Spinal cord (tissue), 10 donors: ENCODE measurements around the gene ADGRG7. TPM values are rescaled to one million over a fixed set of nuclear protein-coding genes. Genes with fewer than 3 reads are reported as not detected.

Source experiments
- DNase-seq, 6 donors: peaks; one replicate each; pipeline versions ENCODE4 v3.0.0 to v3.0.0-alpha.2; 2013 to 2015; ENCODE audit warnings: low spot score in 6 of 6, low read depth in 4 of 6
- H3K27ac ChIP-seq: one replicate; pipeline ENCODE4 v1.5.1; 2013; ENCODE audit warnings: low read depth, low read length, control low read depth
- H3K27me3 ChIP-seq: one replicate; pipeline ENCODE4 v1.6.1; 2013; ENCODE audit warnings: low read length; ENCODE audit not compliant: control insufficient read depth, insufficient read depth
- H3K36me3 ChIP-seq: one replicate; pipeline ENCODE4 v1.6.1; 2013; ENCODE audit warnings: low read length; ENCODE audit not compliant: control insufficient read depth, insufficient read depth
- H3K4me1 ChIP-seq: one replicate; pipeline ENCODE4 v1.6.1; 2013; ENCODE audit warnings: low read length; ENCODE audit not compliant: control insufficient read depth, insufficient read depth
- H3K4me3 ChIP-seq: one replicate; pipeline ENCODE4 v1.5.1; 2013; ENCODE audit warnings: low read depth, low read length, control low read depth
- H3K9me3 ChIP-seq: one replicate; pipeline ENCODE4 v1.6.1; 2013; ENCODE audit warnings: low read length; ENCODE audit not compliant: control insufficient read depth, insufficient read depth
- WGBS: methylation state at CpG from one replicate; pipeline ENCODE4 v1.1.5; 2013; ENCODE audit warnings: missing lambda C conversion rate; ENCODE audit not compliant: insufficient coverage; 5-methylcytosine and 5-hydroxymethylcytosine counted together
- polyA plus RNA-seq, 2 donors: library from polyadenylated mRNA; unstranded; fragments of 120-200 nt; gene quantifications; one replicate each; pipeline ENCODE4 v1.2.1, GENCODE V29; 2013; ENCODE audit not compliant: insufficient read length in 2 of 2
- total RNA-seq, 2 donors: library from RNA; depleted of rRNA in 1 of 2; stranded (reverse); fragments of 120-200 nt in 1 of 2; fragments of >200 nt in 1 of 2; gene quantifications; one replicate each; pipeline versions ENCODE4 v1.2.3 to v1.2.4, GENCODE V29; 2013 to 2014
- donor health status: healthy.

The ADGRG7 gene
- total and polyA plus RNA-seq, 4 donors = not detected

- H3K36me3 ChIP-seq = no peaks in the 10 kb centered on the region
- no peaks in the 10 kb centered on the region for H3K9me3 ChIP-seq
- WGBS = 45% methylated on average over 2 of the region's 2 CpGs
- H3K4me3 ChIP-seq = no peak overlapping the region
- H3K4me1 ChIP-seq = no peaks in the 10 kb centered on the region
- no peak overlapping the region for H3K27ac ChIP-seq
- H3K27me3 ChIP-seq = no peaks in the 10 kb centered on the region
- DNase-seq = no peak
Observed at GRCh38 chr3:100695696-100696095, 86.3 kb downstream of the ADGRG7 start.

DNA sequence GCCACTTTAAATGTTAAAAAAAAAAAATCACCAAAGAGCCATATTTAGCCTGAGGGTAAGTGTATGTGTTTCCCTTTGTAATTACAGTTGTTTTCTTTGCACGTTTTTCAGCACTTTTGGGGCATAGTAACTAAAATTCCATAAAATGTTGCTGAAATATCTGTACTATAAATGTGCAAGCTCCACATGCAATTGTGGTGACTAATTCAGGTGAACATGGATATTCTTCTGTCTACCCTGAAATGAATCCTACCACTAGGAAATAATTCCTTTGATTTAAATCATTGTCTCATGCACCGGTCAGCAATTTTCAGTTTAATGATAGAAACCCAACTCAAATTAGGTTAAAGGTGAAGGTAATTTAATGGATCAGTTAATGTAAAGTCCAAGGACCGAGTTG, 86.8 kb downstream of the ADGRG7 start:
- no peak overlapping the region for H3K4me3 ChIP-seq
- DNase-seq = no peak
- no peaks in the 10 kb centered on the region for H3K27me3 ChIP-seq
- no peak overlapping the region for H3K27ac ChIP-seq
- no peaks in the 10 kb centered on the region for H3K36me3 ChIP-seq
- H3K4me1 ChIP-seq = no peaks in the 10 kb centered on the region
- no CpG with 5 or more reads among the region's 3 CpGs for WGBS
- H3K9me3 ChIP-seq = no peaks in the 10 kb centered on the region

GRCh38 chr3:100697172-100697571, 87.8 kb downstream of the ADGRG7 start:
- no peaks in the 10 kb centered on the region for H3K27me3 ChIP-seq
- no peaks in the 10 kb centered on the region for H3K36me3 ChIP-seq
- no peak overlapping the region for H3K4me3 ChIP-seq
- H3K9me3 ChIP-seq = no peaks in the 10 kb centered on the region
- no peak overlapping the region for H3K27ac ChIP-seq
- no peaks in the 10 kb centered on the region for H3K4me1 ChIP-seq
- DNase-seq = no peak
- 100% methylated on average over 2 of the region's 7 CpGs for WGBS

DNA sequence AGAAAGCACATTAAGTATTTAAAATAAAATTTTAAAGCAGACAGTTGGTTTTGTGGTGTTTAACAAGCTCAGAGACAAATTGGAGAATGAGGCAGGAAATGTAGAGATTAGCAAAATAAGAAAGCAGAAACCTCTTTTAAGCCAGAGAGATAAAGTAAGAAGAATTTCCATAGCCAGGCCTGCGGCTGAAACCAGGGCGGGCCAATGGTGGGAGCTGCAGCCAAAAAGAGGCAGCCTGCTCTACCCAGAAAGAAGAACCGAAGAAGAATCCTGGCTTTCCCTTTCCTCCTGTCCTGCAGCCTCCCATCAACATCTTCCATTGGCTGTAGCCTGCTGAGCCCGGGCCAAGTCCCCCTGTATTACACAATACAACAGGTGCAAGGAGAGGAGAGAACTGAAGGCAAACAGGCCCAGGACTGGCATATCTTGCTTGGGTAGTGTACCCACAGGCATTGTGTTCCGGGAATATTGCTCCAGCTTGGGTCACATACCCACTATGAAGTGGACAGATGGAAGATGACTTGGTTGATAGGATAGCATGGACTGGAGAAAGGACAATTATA, 88.4 kb downstream of the ADGRG7 start:
- H3K36me3 ChIP-seq = no peaks in the 10 kb centered on the region
- no peaks in the 10 kb centered on the region for H3K4me1 ChIP-seq
- no peak overlapping the region for H3K27ac ChIP-seq
- H3K4me3 ChIP-seq = no peak overlapping the region
- H3K9me3 ChIP-seq = no peaks in the 10 kb centered on the region
- H3K27me3 ChIP-seq = no peaks in the 10 kb centered on the region
- no peak for DNase-seq
- WGBS = 95% methylated on average over 3 of the region's 5 CpGs

- Histone ChIP-seq H3K9me3 (no peaks in the 10 kb centered on the region), H3K4me3 (no peak overlapping the region), H3K4me1 (no peaks in the 10 kb centered on the region), H3K27ac (no peak overlapping the region), H3K27me3 (peaks cover under 1% of the 10 kb centered on the region), H3K36me3 (no peaks in the 10 kb centered on the region)
- whole genome bisulfite sequencing = 100% methylated on average over 1 of the region's 3 CpGs
- no peak for DNase-seq
Observed at GRCh38 chr3:100698736-100699135, 89.3 kb downstream of the ADGRG7 start.

DNA sequence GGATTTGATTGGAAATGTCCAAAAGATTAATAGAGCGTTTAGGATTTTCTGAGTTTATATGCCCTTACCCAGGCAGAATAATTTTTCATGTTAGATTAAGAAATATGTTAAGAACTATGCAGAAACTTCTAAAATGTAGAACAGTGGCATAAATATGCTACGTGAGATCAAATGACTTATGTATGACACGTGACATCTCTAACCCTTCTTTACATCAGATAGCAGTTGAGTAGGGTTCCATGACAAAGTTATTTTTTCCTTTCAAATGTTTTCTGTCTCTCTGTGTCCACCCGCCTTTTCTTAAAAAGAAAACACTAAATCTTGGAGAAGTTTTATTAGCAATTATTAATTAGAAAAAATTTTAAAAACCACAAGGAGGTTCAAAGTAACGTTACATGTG, 91.3 kb downstream of the ADGRG7 start:
- H3K9me3 ChIP-seq = no peaks in the 10 kb centered on the region
- no peak overlapping the region for H3K27ac ChIP-seq
- H3K36me3 ChIP-seq = no peaks in the 10 kb centered on the region
- H3K4me3 ChIP-seq = no peak overlapping the region
- no peak for DNase-seq
- H3K27me3 ChIP-seq = peaks cover 5% of the 10 kb centered on the region
- H3K4me1 ChIP-seq = no peaks in the 10 kb centered on the region
- no CpG with 5 or more reads among the region's 5 CpGs for WGBS

GRCh38 chr3:100702082-100702979, 92.9 kb downstream of the ADGRG7 start:
- no peak for DNase-seq
- H3K36me3 ChIP-seq = no peaks in the 10 kb centered on the region
- WGBS = 100% methylated on average over 1 of the region's 4 CpGs
- peaks cover 19% of the 10 kb centered on the region for H3K27me3 ChIP-seq
- no peaks in the 10 kb centered on the region for H3K4me1 ChIP-seq
- no peak overlapping the region for H3K27ac ChIP-seq
- no peaks in the 10 kb centered on the region for H3K9me3 ChIP-seq
- H3K4me3 ChIP-seq = no peak overlapping the region

GRCh38 chr3:100702980-100703345, 93.6 kb downstream of the ADGRG7 start:
- no peak for DNase-seq
- no peaks in the 10 kb centered on the region for H3K4me1 ChIP-seq
- H3K27me3 ChIP-seq = peaks cover 22% of the 10 kb centered on the region
- no peak overlapping the region for H3K4me3 ChIP-seq
- 100% methylated on average over 1 of the region's 5 CpGs for WGBS
- H3K9me3 ChIP-seq = no peaks in the 10 kb centered on the region
- no peaks in the 10 kb centered on the region for H3K36me3 ChIP-seq
- H3K27ac ChIP-seq = no peak overlapping the region

DNA sequence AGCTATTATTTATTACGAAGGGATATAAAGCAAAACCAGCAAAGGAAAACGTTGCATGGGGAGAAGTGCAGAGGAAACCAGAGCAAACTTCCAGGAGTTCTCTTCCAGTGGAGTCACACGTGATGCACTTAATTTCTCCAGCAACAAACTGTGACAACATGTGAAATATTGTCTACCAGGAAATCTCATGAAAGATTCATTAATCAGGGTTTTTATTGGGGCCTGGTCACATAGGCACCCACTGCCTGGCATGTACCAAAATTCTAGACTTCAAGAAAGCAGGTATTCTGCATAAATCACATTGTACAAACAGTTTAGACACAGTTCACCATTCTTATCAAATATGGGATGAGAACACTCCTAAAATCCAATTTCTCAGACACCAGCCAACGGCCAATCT, 94.5 kb downstream of the ADGRG7 start:
- H3K36me3 ChIP-seq = no peaks in the 10 kb centered on the region
- H3K4me1 ChIP-seq = no peaks in the 10 kb centered on the region
- no peak overlapping the region for H3K4me3 ChIP-seq
- WGBS = 33% methylated on average over 1 of the region's 4 CpGs
- H3K27me3 ChIP-seq = peaks cover 22% of the 10 kb centered on the region
- H3K27ac ChIP-seq = no peak overlapping the region
- no peak for DNase-seq
- no peaks in the 10 kb centered on the region for H3K9me3 ChIP-seq

DNA sequence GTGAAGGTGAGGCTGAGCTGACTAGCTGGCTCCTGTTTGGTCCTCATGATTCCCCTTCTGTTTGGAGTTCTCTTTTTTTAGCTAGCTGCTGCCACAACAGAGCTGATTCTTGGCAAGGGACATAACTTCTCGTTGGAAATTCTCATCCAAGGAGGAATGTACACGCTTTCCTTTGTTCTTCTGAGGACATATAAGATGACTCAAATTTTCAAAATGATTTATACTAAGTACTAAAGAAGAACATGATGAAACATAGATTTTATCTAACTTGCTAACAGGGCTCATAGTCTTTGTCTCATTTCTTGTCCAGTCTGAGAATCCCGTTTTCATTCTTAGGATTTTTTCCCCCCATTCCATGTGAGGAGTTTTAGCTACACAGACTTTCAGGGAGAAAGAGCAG, 97.0 kb downstream of the ADGRG7 start:
- no CpG with 5 or more reads among the region's 3 CpGs for WGBS
- Histone ChIP-seq H3K27me3 (peaks cover 22% of the 10 kb centered on the region), H3K36me3 (no peaks in the 10 kb centered on the region), H3K27ac (no peak overlapping the region), H3K4me1 (peaks cover 9% of the 10 kb centered on the region), H3K9me3 (no peaks in the 10 kb centered on the region), H3K4me3 (no peak overlapping the region)
- DNase-seq = no peak
